ENCODE data around the gene SDK1.

SDK1 gene

DNA sequence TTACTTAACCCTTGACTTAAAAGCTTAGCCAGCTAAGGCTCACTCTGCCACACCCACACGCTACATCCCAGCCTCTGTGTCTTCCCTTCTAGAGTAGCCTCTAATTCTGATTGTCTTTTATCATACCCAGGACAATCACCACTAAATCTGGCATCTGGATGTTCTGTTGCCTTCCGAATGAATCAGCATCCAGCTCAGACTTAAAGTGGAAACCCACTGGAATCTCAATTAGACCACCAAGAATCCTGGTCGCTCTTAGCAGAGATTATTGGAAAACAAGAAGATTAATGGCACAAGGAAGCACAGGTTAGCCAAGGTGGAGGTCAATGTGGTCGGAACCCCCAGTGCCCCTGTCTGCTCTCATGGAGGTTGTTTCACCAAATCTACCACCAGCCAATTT is 976.9 kb downstream of the SDK1 start:
- DNase-seq (no peak), ATAC-seq (ENCODE audit: insufficient read depth, low read depth) (no peak)
- H3K4me3 ChIP-seq (ENCODE audit: low read depth in 1 of 2, low read length in 2 of 2), result no peak overlapping the region
- H3K79me2 ChIP-seq (ENCODE audit: insufficient read depth, low read length), result no peaks in the 10 kb centered on the region
- H4K20me1 ChIP-seq (ENCODE audit: insufficient read depth, low read length), result no peaks in the 10 kb centered on the region
- H3K27ac ChIP-seq (ENCODE audit: low read length), result no peak overlapping the region
- H3K27me3 ChIP-seq (ENCODE audit: insufficient read depth, low read length, poor library complexity), result no peaks in the 10 kb centered on the region
- H3K4me1 ChIP-seq (ENCODE audit: insufficient read depth, low read length), result no peaks in the 10 kb centered on the region
- H3K9me3 ChIP-seq (ENCODE audit: insufficient read depth, low read length, severe bottlenecking), result no peaks in the 10 kb centered on the region
- H3K4me2 ChIP-seq (ENCODE audit: insufficient read depth, low read length), result no peak overlapping the region
- no peak for TF ChIP-seq EZH2 (IDR thresholded peaks at IDR 0.05; ENCODE audit: borderline replicate concordance, low read depth, low read length, severe bottlenecking)
- TF ChIP-seq, protein P1, sequence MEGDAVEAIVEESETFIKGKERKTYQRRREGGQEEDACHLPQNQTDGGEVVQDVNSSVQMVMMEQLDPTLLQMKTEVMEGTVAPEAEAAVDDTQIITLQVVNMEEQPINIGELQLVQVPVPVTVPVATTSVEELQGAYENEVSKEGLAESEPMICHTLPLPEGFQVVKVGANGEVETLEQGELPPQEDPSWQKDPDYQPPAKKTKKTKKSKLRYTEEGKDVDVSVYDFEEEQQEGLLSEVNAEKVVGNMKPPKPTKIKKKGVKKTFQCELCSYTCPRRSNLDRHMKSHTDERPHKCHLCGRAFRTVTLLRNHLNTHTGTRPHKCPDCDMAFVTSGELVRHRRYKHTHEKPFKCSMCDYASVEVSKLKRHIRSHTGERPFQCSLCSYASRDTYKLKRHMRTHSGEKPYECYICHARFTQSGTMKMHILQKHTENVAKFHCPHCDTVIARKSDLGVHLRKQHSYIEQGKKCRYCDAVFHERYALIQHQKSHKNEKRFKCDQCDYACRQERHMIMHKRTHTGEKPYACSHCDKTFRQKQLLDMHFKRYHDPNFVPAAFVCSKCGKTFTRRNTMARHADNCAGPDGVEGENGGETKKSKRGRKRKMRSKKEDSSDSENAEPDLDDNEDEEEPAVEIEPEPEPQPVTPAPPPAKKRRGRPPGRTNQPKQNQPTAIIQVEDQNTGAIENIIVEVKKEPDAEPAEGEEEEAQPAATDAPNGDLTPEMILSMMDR (IDR thresholded peaks at IDR 0.05; ENCODE audit: borderline replicate concordance, extremely low read depth, low read length, poor library complexity, severe bottlenecking), result no peak
- no peak overlapping the region for H3K9ac ChIP-seq (ENCODE audit: low read depth, low read length)
- no peaks in the 10 kb centered on the region for H3K36me3 ChIP-seq (ENCODE audit: insufficient read depth, low read length)
- H2AFZ ChIP-seq (ENCODE audit: low read depth, low read length), result no peak overlapping the region

DNA sequence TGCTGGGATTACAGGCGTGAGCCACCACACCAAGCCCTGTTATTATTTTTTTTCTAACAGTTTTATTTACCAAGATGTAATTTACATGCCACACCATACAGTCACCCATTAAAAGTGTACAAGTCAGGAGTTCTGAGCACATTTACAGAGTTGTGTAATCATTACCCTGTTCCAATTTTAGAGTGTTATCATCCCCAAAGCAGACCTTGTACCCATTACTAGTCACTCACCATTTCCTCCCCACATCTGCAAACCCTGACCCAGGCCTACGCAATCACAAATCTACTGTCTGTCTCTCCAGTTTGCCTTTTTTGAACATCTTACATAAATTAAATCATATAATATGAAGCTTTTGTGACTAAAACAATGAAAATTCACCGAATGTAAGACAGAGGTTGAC is 978.2 kb downstream of the SDK1 start:
- no peaks in the 10 kb centered on the region for H4K20me1 ChIP-seq (ENCODE audit: insufficient read depth, low read length)
- H3K4me1 ChIP-seq (ENCODE audit: insufficient read depth, low read length), result no peaks in the 10 kb centered on the region
- ATAC-seq (ENCODE audit: insufficient read depth, low read depth) (no peak), DNase-seq (no peak)
- no peak overlapping the region for H3K4me2 ChIP-seq (ENCODE audit: insufficient read depth, low read length)
- no peak overlapping the region for H3K27ac ChIP-seq (ENCODE audit: low read length)
- TF ChIP-seq, protein P1 (IDR thresholded peaks at IDR 0.05; ENCODE audit: borderline replicate concordance, extremely low read depth, low read length, poor library complexity, severe bottlenecking), result no peak
- TF ChIP-seq EZH2 (IDR thresholded peaks at IDR 0.05; ENCODE audit: borderline replicate concordance, low read depth, low read length, severe bottlenecking), result no peak
- H3K9ac ChIP-seq (ENCODE audit: low read depth, low read length), result no peak overlapping the region
- H3K79me2 ChIP-seq (ENCODE audit: insufficient read depth, low read length), result no peaks in the 10 kb centered on the region
- no peaks in the 10 kb centered on the region for H3K27me3 ChIP-seq (ENCODE audit: insufficient read depth, low read length, poor library complexity)
- H3K36me3 ChIP-seq (ENCODE audit: insufficient read depth, low read length), result no peaks in the 10 kb centered on the region
- no peaks in the 10 kb centered on the region for H3K9me3 ChIP-seq (ENCODE audit: insufficient read depth, low read length, severe bottlenecking)
- no peak overlapping the region for H3K4me3 ChIP-seq (ENCODE audit: low read depth in 1 of 2, low read length in 2 of 2)
- H2AFZ ChIP-seq (ENCODE audit: low read depth, low read length), result no peak overlapping the region

DNA sequence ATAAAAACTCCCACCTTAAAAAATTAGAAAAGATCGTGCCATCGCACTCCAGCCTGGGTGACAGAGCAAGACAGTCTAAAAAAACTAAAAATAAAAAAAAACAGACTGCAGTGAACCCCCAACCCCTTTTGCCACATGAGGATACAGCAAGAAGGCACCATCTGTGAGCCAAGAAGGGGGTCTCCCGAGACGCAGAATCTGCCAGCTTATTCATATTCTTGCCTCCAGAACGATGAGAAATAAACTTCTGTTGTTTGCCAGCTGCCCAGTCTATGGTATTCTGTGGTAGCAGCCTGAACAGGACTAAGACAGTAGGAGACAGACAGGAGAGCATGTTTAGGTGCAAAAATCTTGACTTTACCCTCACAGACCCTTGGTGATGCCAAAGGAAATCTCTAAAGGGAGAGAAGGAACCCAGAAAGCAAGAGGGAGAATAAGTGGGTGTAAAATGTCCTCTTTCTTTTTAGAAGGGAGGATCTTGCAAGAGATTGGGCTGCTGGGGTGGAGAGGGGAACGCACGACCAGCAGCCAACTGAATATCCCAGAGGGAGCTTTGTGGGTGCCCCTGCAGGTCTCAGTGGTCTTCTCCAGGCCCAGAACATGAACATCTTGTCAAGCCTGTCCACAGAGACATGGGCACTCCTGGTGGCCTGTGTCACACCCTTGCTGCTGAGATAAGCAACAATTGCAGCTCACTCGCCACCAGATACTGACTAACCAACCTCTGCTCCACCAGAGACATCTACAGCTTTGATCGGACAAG is 980.4 kb downstream of the SDK1 start:
- H3K9me3 ChIP-seq (ENCODE audit: insufficient read depth, low read length, severe bottlenecking), result no peaks in the 10 kb centered on the region
- H3K4me2 ChIP-seq (ENCODE audit: insufficient read depth, low read length), result no peak overlapping the region
- H3K4me1 ChIP-seq (ENCODE audit: insufficient read depth, low read length), result no peaks in the 10 kb centered on the region
- H3K27me3 ChIP-seq (ENCODE audit: insufficient read depth, low read length, poor library complexity), result no peaks in the 10 kb centered on the region
- no peak for DNase-seq
- no peak overlapping the region for H3K4me3 ChIP-seq (ENCODE audit: low read depth in 1 of 2, low read length in 2 of 2)
- no peak for ATAC-seq (ENCODE audit: insufficient read depth, low read depth)
- no peak overlapping the region for H3K9ac ChIP-seq (ENCODE audit: low read depth, low read length)
- no peaks in the 10 kb centered on the region for H4K20me1 ChIP-seq (ENCODE audit: insufficient read depth, low read length)
- no peaks in the 10 kb centered on the region for H3K79me2 ChIP-seq (ENCODE audit: insufficient read depth, low read length)
- TF ChIP-seq, protein P1 (IDR thresholded peaks at IDR 0.05; ENCODE audit: borderline replicate concordance, extremely low read depth, low read length, poor library complexity, severe bottlenecking), result no peak
- TF ChIP-seq EZH2 (IDR thresholded peaks at IDR 0.05; ENCODE audit: borderline replicate concordance, low read depth, low read length, severe bottlenecking), result no peak
- no peak overlapping the region for H2AFZ ChIP-seq (ENCODE audit: low read depth, low read length)
- H3K36me3 ChIP-seq (ENCODE audit: insufficient read depth, low read length), result no peaks in the 10 kb centered on the region
- H3K27ac ChIP-seq (ENCODE audit: low read length), result no peak overlapping the region
